ENCODE data around the gene PRPS1. TPM values are rescaled to one million over a fixed set of nuclear protein-coding genes. Genes with fewer than 3 reads are reported as not detected.

The PRPS1 gene
- total RNA-seq, 1 donor from 2014 or later: 35.6 TPM

- Mint-ChIP-seq H3K4me1 (ENCODE audit: low read depth) (peaks cover 3% of the 10 kb centered on the region), H3K27ac (no peak overlapping the region), H3K36me3 (ENCODE audit: insufficient read depth) (no peaks in the 10 kb centered on the region), H3K9me3 (ENCODE audit: low read depth) (peaks cover 5% of the 10 kb centered on the region), H3K27me3 (no peaks in the 10 kb centered on the region), H3K4me3 (ENCODE audit: low read depth) (no peak overlapping the region)
- no peak for TF ChIP-seq CTCF (IDR thresholded peaks at IDR 0.05; ENCODE audit: unreplicated experiment)
- DNase-seq (ENCODE audit: low spot score, unreplicated experiment): no peak
Observed at GRCh38 chrX:107691024-107691448, 62.7 kb downstream of the PRPS1 start.

GRCh38 chrX:107699616-107700015 is 71.3 kb downstream of the PRPS1 start:
- DNase-seq (ENCODE audit: low spot score, unreplicated experiment): no peak
- Mint-ChIP-seq H3K27me3 (no peaks in the 10 kb centered on the region), H3K9me3 (ENCODE audit: low read depth) (no peaks in the 10 kb centered on the region), H3K4me1 (ENCODE audit: low read depth) (no peaks in the 10 kb centered on the region), H3K27ac (no peak overlapping the region), H3K36me3 (ENCODE audit: insufficient read depth) (no peaks in the 10 kb centered on the region), H3K4me3 (ENCODE audit: low read depth) (no peak overlapping the region)
- TF ChIP-seq CTCF (IDR thresholded peaks at IDR 0.05; ENCODE audit: unreplicated experiment): no peak

GRCh38 chrX:107700317-107700774 is 72.0 kb downstream of the PRPS1 start:
- no peak overlapping the region for H3K4me3 Mint-ChIP-seq (ENCODE audit: low read depth)
- no peak overlapping the region for H3K27ac Mint-ChIP-seq
- no peaks in the 10 kb centered on the region for H3K9me3 Mint-ChIP-seq (ENCODE audit: low read depth)
- TF ChIP-seq CTCF (IDR thresholded peaks at IDR 0.05; ENCODE audit: unreplicated experiment): no peak
- H3K4me1 Mint-ChIP-seq (ENCODE audit: low read depth): no peaks in the 10 kb centered on the region
- H3K36me3 Mint-ChIP-seq (ENCODE audit: insufficient read depth): no peaks in the 10 kb centered on the region
- no peak for DNase-seq (ENCODE audit: low spot score, unreplicated experiment)
- no peaks in the 10 kb centered on the region for H3K27me3 Mint-ChIP-seq

Other genes starting within 250 kb of the PRPS1 start
- 0.53 and 0.74 TPM in 2 replicates for gene FRMPD3, start 178.9 kb upstream of the PRPS1 start, total RNA-seq
- gene TSC22D3, start 147.3 kb downstream of the PRPS1 start, total RNA-seq: 39.6 and 41.4 TPM in 2 replicates
- not detected in 2 replicates for gene NCBP2L, start 149.2 kb downstream of the PRPS1 start, total RNA-seq
- 5.9 and 6.2 TPM in 2 replicates for gene MID2, start 197.4 kb downstream of the PRPS1 start, total RNA-seq